Right lobe of liver (tissue), 6 donors: ENCODE measurements around the gene KRT83. TPM values are rescaled to one million over a fixed set of nuclear protein-coding genes. Genes with fewer than 3 reads are reported as not detected.

ENCODE experiments used
- ATAC-seq, 4 donors: fragments of 200-7000 bp; cut with Tn5 transposase; one replicate each; pipeline ENCODE4 v1.9.1; 2020; ENCODE audit warnings: mild to moderate bottlenecking in 4 of 4, moderate library complexity in 4 of 4
- DNase-seq, 3 donors: peaks; one replicate each; pipeline ENCODE4 v3.0.0-alpha.2; 2020
- H3K27ac ChIP-seq, 3 donors: fragments of 200-600 bp; one replicate each; pipeline ENCODE4 v1.8.0; 2022
- H3K27me3 ChIP-seq, 2 donors: fragments of 200-600 bp; one replicate each; pipeline ENCODE4 v1.8.0; 2022
- H3K36me3 ChIP-seq, 4 donors: fragments of 200-600 bp; sonication (generic) in 1 of 4; one replicate each; pipeline versions ENCODE4 v1.5.1 to v1.8.0; 2017 to 2022; ENCODE audit warnings: control low read depth in 1 of 4
- H3K4me1 ChIP-seq, 4 donors: fragments of 200-600 bp; sonication (generic) in 1 of 4; one replicate each; pipeline versions ENCODE4 v1.5.1 to v1.8.0; 2017 to 2022; ENCODE audit warnings: control low read depth in 1 of 4
- H3K4me3 ChIP-seq, 3 donors: fragments of 200-600 bp; one replicate each; pipeline ENCODE4 v1.8.0; 2022
- H3K9me3 ChIP-seq, 4 donors: fragments of 200-600 bp; sonication (generic) in 1 of 4; one replicate each; pipeline versions ENCODE4 v1.5.1 to v1.8.0; 2017 to 2022; ENCODE audit warnings: control low read depth in 1 of 4
- CTCF ChIP-seq, 4 donors: fragments of 200-600 bp in 3 of 4; fragments of 450-650 bp in 1 of 4; IDR thresholded peaks; one replicate each; pipeline versions ENCODE4 v1.5.1 to v1.8.0; 2016 to 2022; ENCODE audit warnings: antibody characterized with exemption in 4 of 4, mild to moderate bottlenecking in 2 of 4
- POLR2A ChIP-seq: fragments of 450-650 bp; IDR thresholded peaks from one replicate; pipeline ENCODE4 v1.6.1; 2017; ENCODE audit warnings: antibody characterized with exemption, mild to moderate bottlenecking
- WGBS: methylation state at CpG from one replicate; pipeline ENCODE4 v1.1.6; 2018; ENCODE audit warnings: low coverage, low lambda C conversion rate; ENCODE audit not compliant: insufficient coverage; ENCODE audit errors: missing lambda C conversion rate; 5-methylcytosine and 5-hydroxymethylcytosine counted together
- intact Hi-C, 2 donors: fragments of 100-400 bp; cut with DNase I; formaldehyde crosslinking; loops; one replicate each; pipeline versions ENCODE4 v1.11.2 to v1.14.1; 2022
- total RNA-seq, 6 experiments: library from RNA; depleted of rRNA in 2 of 6; stranded (reverse); fragments of >200 nt in 2 of 6; fragmentation: NEBNext Ultra II Directional in 3 of 6; extraction: Animal tissue kit (Norgen Biotek cat#: 25700) in 3 of 6; gene quantifications; one replicate each; pipeline versions ENCODE4 v1.1.0 to v1.2.4, GENCODE V29; 2016 to 2023
- donor health status: DM: no; HTN: yes; CAD: no.
- donor health status: DM: no; HTN: no; CAD: no.
- donor health status: DM: no; HTN: no; CAD: no.
- donor health status: DM: no; HTN: yes; CAD: no.
- donor health status: DM: no; HTN: yes; CAD: no.

KRT83 gene
- total RNA-seq, 6 experiments from 2014 or later: not detected

GRCh38 chr12:52268212-52268611 lies 53.0 kb downstream of the KRT83 start:
- no peak overlapping the region for H3K4me3 ChIP-seq
- H3K27me3 ChIP-seq: no peaks in the 10 kb centered on the region
- no peak for TF ChIP-seq CTCF (IDR thresholded peaks at IDR 0.05)
- no peak for TF ChIP-seq POLR2A
- no peaks in the 10 kb centered on the region for H3K4me1 ChIP-seq
- no peaks in the 10 kb centered on the region for H3K9me3 ChIP-seq
- ATAC-seq: no peak
- 80% methylated on average over 1 of the region's 2 CpGs for WGBS
- H3K27ac ChIP-seq: no peak overlapping the region
- H3K36me3 ChIP-seq: no peaks in the 10 kb centered on the region
- DNase-seq: peak in 1 of 3 donors; percentile 20
- intact Hi-C loops: no loop called here

GRCh38 chr12:52267699-52268098 lies 53.5 kb downstream of the KRT83 start:
- Histone ChIP-seq H3K4me3 (no peak overlapping the region), H3K27me3 (no peaks in the 10 kb centered on the region), H3K9me3 (no peaks in the 10 kb centered on the region), H3K36me3 (no peaks in the 10 kb centered on the region), H3K27ac (no peak overlapping the region), H3K4me1 (no peaks in the 10 kb centered on the region)
- 78% methylated on average over 3 of the region's 3 CpGs for WGBS
- intact Hi-C loops: no loop called here
- peak in 1 of 3 donors; percentile 2 for DNase-seq
- TF ChIP-seq POLR2A (no peak), CTCF (IDR thresholded peaks at IDR 0.05) (no peak)
- ATAC-seq: no peak

GRCh38 chr12:52267266-52267665 lies 53.9 kb downstream of the KRT83 start:
- Histone ChIP-seq H3K27me3 (no peaks in the 10 kb centered on the region), H3K36me3 (no peaks in the 10 kb centered on the region), H3K4me3 (no peak overlapping the region), H3K4me1 (no peaks in the 10 kb centered on the region), H3K9me3 (no peaks in the 10 kb centered on the region), H3K27ac (no peak overlapping the region)
- DNase-seq: no peak
- intact Hi-C loops: no loop called here
- ATAC-seq: no peak
- TF ChIP-seq POLR2A: no peak
- no peak for TF ChIP-seq CTCF (IDR thresholded peaks at IDR 0.05)
- WGBS: 100% methylated on average over 2 of the region's 3 CpGs

- no peak overlapping the region for H3K4me3 ChIP-seq
- H3K27ac ChIP-seq: no peak overlapping the region
- no peaks in the 10 kb centered on the region for H3K27me3 ChIP-seq
- DNase-seq (no peak), ATAC-seq (no peak)
- TF ChIP-seq CTCF (IDR thresholded peaks at IDR 0.05) (no peak), POLR2A (no peak)
- H3K9me3 ChIP-seq: no peaks in the 10 kb centered on the region
- H3K36me3 ChIP-seq: no peaks in the 10 kb centered on the region
- no peaks in the 10 kb centered on the region for H3K4me1 ChIP-seq
- intact Hi-C loops: no loop called here
- WGBS: 79% methylated on average over 2 of the region's 2 CpGs
These were observed 54.7 kb downstream of the KRT83 start for GRCh38 chr12:52266514-52266913.

GRCh38 chr12:52264435-52264825 lies 56.8 kb downstream of the KRT83 start:
- WGBS: 70% methylated on average over 2 of the region's 2 CpGs
- no peak overlapping the region for H3K4me3 ChIP-seq
- intact Hi-C loops: no loop called here
- H3K4me1 ChIP-seq: no peaks in the 10 kb centered on the region
- H3K27ac ChIP-seq: no peak overlapping the region
- no peaks in the 10 kb centered on the region for H3K9me3 ChIP-seq
- DNase-seq (no peak), ATAC-seq (no peak)
- H3K36me3 ChIP-seq: no peaks in the 10 kb centered on the region
- H3K27me3 ChIP-seq: no peaks in the 10 kb centered on the region
- TF ChIP-seq CTCF (IDR thresholded peaks at IDR 0.05) (no peak), POLR2A (no peak)
